HG03432 (cell line): ENCODE results near the gene DSG4.

Experiments used
- ATAC-seq: cut with Tn5 transposase; IDR thresholded peaks from one replicate; pipeline ENCODE4 v1.9.1; 2021; ENCODE audit warnings: mild to moderate bottlenecking, moderate library complexity; ENCODE audit not compliant: unreplicated experiment

The DSG4 gene

GRCh38 chr18:31444142-31444541 lies 67.6 kb downstream of the DSG4 start:
- no peak for ATAC-seq

- ATAC-seq = no peak
Measured at GRCh38 chr18:31445908-31446307, 69.3 kb downstream of the DSG4 start.

- no peak for ATAC-seq
Measured at GRCh38 chr18:31446854-31447253, 70.3 kb downstream of the DSG4 start.

GRCh38 chr18:31447530-31448191 lies 71.1 kb downstream of the DSG4 start, which contains the start of gene DSG3:
Gene DSG3 (plus strand): TSS chr18:31447741. CDS start chr18:31447878, 137 bp downstream.
- ATAC-seq = no peak

GRCh38 chr18:31450409-31450808 lies 73.8 kb downstream of the DSG4 start:
- no peak for ATAC-seq

- ATAC-seq = no peak
Measured at GRCh38 chr18:31451625-31452024, 75.0 kb downstream of the DSG4 start.

GRCh38 chr18:31454066-31454708 lies 77.6 kb downstream of the DSG4 start:
- no peak for ATAC-seq
